ENCODE data around the gene CUL9.

Gene CUL9

GRCh38 chr6:43264599-43265145 is 82.7 kb downstream of the CUL9 start:
- no peaks in the 10 kb centered on the region for H3K36me3 ChIP-seq
- H3K4me1 ChIP-seq (ENCODE audit: control insufficient read depth in 1 of 2, insufficient read depth in 1 of 2, low read depth in 1 of 2, low read length in 1 of 2) = peaks cover 0 to 2% of the 10 kb centered on the region in 2 experiments
- H3K4me3 ChIP-seq (ENCODE audit: low read depth in 1 of 2, low read length in 1 of 2) = no peak overlapping the region
- TF ChIP-seq, protein P1, sequence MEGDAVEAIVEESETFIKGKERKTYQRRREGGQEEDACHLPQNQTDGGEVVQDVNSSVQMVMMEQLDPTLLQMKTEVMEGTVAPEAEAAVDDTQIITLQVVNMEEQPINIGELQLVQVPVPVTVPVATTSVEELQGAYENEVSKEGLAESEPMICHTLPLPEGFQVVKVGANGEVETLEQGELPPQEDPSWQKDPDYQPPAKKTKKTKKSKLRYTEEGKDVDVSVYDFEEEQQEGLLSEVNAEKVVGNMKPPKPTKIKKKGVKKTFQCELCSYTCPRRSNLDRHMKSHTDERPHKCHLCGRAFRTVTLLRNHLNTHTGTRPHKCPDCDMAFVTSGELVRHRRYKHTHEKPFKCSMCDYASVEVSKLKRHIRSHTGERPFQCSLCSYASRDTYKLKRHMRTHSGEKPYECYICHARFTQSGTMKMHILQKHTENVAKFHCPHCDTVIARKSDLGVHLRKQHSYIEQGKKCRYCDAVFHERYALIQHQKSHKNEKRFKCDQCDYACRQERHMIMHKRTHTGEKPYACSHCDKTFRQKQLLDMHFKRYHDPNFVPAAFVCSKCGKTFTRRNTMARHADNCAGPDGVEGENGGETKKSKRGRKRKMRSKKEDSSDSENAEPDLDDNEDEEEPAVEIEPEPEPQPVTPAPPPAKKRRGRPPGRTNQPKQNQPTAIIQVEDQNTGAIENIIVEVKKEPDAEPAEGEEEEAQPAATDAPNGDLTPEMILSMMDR (IDR thresholded peaks at IDR 0.05) = no peak
- no peaks in the 10 kb centered on the region for H3K9me3 ChIP-seq
- H3K27ac ChIP-seq = no peak overlapping the region
- H3K27me3 ChIP-seq = peaks cover 42% of the 10 kb centered on the region

DNA sequence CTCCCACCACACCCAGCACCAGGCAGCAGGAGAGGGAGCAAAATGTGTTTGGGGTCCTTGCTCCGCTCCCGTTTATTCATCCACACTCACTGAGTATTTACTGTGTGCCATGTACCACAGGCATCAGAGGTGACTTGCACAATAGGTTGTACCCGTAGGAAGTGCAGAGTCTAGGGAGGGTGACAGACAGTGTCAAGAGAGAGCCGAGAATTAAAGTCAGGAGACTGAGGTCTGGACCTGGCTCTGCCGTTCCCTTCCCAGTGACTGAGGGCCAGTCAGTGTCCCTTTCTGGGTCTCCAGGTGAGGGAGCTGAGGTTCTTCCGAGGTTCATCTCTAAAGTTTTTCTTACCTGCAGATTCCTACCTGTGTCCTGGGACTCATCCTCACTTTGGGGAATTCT is 83.6 kb downstream of the CUL9 start:
- Histone ChIP-seq H3K4me1 (ENCODE audit: control insufficient read depth in 1 of 2, insufficient read depth in 1 of 2, low read depth in 1 of 2, low read length in 1 of 2) (peaks cover 0 to 3% of the 10 kb centered on the region in 2 experiments), H3K36me3 (no peaks in the 10 kb centered on the region), H3K27ac (no peak overlapping the region), H3K9me3 (no peaks in the 10 kb centered on the region), H3K27me3 (peaks cover 51% of the 10 kb centered on the region), H3K4me3 (ENCODE audit: low read depth in 1 of 2, low read length in 1 of 2) (no peak overlapping the region)
- TF ChIP-seq, protein P1 (IDR thresholded peaks at IDR 0.05) = no peak

DNA sequence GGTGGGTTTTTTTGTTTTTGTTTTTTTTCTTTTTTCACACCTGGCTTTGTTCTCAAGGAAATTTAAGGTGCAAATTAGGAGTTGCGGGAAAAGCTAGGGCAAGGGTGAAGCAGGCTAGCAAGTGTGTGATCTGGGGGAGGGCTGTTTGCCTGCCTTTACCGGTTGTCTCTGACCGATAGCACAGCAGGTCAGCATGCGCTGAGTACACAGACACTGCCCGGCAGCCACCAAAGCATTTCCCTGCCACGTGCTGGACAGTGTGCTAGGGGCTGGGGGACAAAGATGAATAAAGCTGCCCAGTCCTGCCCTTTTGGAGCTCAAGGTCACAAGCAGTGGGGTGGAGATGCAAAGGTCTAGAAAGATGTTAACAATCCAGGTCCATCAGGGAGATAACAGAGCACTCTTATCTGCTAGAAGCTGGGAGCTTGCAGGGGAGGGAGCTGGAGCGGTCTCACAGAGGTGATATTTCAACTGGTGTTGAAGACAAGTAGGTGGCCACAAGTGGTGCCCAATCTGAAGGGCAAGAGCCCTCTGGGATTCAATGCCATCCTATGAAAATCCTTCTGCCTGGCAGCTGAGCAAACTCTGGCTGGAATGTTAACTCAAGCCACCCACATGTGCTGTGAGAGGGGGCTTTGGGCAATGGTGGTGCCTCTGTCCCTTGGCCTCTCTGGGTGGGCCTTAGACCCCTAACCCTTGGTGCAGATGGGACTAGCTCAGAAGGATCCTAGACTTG is 85.8 kb downstream of the CUL9 start:
- H3K27ac ChIP-seq = no peak overlapping the region
- no peaks in the 10 kb centered on the region for H3K36me3 ChIP-seq
- peaks cover 73% of the 10 kb centered on the region for H3K27me3 ChIP-seq
- TF ChIP-seq, protein P1 (IDR thresholded peaks at IDR 0.05) = no peak
- H3K4me1 ChIP-seq (ENCODE audit: control insufficient read depth in 1 of 2, insufficient read depth in 1 of 2, low read depth in 1 of 2, low read length in 1 of 2) = peaks cover 0 to 3% of the 10 kb centered on the region in 2 experiments
- H3K9me3 ChIP-seq = no peaks in the 10 kb centered on the region
- no peak overlapping the region for H3K4me3 ChIP-seq (ENCODE audit: low read depth in 1 of 2, low read length in 1 of 2)

GRCh38 chr6:43268355-43268700 is 86.3 kb downstream of the CUL9 start:
- H3K27ac ChIP-seq = no peak overlapping the region
- H3K4me1 ChIP-seq (ENCODE audit: control insufficient read depth in 1 of 2, insufficient read depth in 1 of 2, low read depth in 1 of 2, low read length in 1 of 2) = peaks cover 0 to 3% of the 10 kb centered on the region in 2 experiments
- no peak overlapping the region for H3K4me3 ChIP-seq (ENCODE audit: low read depth in 1 of 2, low read length in 1 of 2)
- TF ChIP-seq, protein P1 (IDR thresholded peaks at IDR 0.05) = no peak
- H3K36me3 ChIP-seq = no peaks in the 10 kb centered on the region
- H3K27me3 ChIP-seq = peaks cover 79% of the 10 kb centered on the region
- no peaks in the 10 kb centered on the region for H3K9me3 ChIP-seq

DNA sequence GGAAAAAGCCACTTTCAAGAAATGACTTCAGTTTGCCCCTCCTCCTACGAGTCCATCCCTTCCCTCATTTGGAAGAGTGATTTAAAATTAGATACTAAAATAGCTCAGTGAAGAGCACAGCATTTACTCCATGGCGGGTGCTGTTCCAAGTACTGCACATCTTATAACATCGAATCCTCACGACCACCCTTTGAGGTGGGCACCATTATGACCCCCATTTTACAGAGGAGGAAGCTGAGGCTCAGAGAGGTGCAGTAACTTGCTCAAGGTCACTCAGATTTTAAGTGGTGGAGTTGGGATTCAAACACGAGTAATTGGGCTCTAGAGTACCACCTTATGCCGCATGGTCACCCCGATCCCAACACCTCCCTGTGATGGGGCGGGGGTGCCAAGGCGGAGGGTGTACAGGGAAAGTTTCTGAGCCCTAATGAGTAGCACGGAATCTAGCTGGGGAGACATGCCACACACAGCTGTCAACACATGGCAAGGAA is 86.8 kb downstream of the CUL9 start:
- Histone ChIP-seq H3K4me3 (ENCODE audit: low read depth in 1 of 2, low read length in 1 of 2) (no peak overlapping the region), H3K27me3 (peaks cover 84% of the 10 kb centered on the region), H3K4me1 (ENCODE audit: control insufficient read depth in 1 of 2, insufficient read depth in 1 of 2, low read depth in 1 of 2, low read length in 1 of 2) (peaks cover 0 to 3% of the 10 kb centered on the region in 2 experiments), H3K27ac (no peak overlapping the region), H3K9me3 (no peaks in the 10 kb centered on the region), H3K36me3 (no peaks in the 10 kb centered on the region)
- TF ChIP-seq, protein P1 (IDR thresholded peaks at IDR 0.05) = no peak
